Activated CD8-positive, alpha-beta memory T cell treated with anti-CD3 and anti-CD28 coated beads, Interleukin-2, amount 50 U/mL, for 4 hours (primary cell): ENCODE results near the gene RGPD5.
"Not testable (repeated sequence)": the region's sequence is repeated elsewhere in the genome, so short reads cannot be mapped to it uniquely, and the experiment has no call there.

Source experiments
- DNase-seq: peaks from one replicate; pipeline ENCODE4 v3.0.0-alpha.2; 2020

The RGPD5 gene

DNA sequence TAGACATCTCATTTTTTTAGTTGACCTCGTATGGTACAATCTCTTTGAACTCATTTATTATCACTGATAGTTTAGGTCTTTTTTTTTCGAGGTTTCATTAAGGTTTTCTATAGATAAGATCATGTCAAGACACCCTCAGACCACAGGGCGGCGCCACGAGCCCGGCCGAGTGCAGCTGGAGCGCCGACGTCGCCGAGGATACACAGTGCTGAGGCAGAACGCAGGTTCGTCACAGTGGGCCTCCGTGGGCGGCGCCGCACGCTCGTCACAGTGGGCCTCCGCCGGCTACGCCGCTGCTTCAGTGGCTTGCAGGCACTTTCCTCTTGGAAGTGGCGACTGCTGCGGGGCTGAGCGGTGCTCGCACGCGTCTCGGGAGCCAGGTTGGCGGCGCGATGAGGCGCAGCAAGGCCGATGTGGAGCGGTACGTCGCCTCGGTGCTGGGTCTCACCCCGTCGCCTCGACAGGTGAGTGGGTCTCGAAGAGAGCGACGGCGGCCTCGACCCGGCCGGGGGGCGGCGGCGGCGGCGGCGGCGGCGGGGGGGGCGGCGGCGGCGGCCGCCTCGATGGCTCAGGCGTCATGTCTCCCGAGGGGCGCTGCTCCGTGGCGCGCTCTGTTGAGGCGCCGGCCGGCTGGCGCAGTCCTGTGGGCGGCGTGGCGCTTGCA is at the start of gene RGPD5:
RGPD5 (plus strand) TSS at position 232 of the 664 bp plus-strand sequence; CDS start at position 393, 161 bp downstream.
- DNase-seq = not testable (repeated sequence)

DNA sequence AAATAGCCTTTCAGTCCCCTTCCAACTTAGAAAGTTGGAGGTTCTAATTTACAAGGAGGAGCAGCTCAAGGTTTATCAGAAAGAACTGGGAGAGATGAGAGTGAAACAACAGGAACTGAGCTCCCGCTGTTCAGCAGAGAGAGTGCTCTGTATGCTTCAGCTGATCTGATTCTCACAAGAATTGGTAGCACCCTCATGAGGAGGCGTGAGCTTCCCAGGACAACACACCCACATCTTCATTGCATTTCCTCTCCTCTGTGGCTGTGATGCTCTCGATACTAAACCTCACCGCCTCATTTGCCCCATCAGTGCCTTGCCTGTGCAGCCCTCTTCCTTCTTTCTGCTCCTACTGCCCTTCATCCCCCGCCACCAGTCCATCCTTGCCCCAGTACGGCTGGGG is 42.5 kb upstream of the RGPD5 start:
- DNase-seq = not testable (repeated sequence)

DNA sequence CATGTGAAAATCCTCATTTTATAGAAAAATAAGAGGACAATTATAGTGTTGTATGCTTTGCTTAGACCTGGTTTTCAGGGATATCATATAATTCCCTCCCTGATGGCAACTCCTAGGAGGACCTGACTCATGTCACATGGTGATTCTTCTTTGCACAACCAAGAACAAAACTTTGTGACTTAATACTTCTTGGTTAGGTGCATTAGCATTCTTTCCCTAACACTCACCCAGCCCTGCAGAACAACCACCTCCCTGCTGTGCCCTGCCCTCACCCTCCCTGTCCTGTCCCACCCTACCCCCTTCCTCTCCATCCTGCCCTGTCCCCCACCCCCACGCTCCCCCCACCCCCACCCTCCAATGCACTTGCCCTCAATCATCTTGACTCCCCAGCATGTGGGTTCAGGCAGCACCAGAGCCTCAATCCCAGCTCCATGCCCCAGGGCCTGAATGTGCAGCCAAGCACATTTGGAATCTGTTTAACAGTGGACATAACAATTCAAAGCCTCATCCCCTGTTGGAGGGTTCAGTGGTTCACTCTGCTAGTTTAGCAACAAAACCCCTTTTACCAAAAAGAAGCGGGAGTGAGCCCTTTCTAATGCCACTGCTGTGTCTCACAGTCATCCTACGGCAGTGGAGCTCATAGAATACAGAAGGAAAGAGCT is 36.8 kb upstream of the RGPD5 start:
- not testable (repeated sequence) for DNase-seq

DNA sequence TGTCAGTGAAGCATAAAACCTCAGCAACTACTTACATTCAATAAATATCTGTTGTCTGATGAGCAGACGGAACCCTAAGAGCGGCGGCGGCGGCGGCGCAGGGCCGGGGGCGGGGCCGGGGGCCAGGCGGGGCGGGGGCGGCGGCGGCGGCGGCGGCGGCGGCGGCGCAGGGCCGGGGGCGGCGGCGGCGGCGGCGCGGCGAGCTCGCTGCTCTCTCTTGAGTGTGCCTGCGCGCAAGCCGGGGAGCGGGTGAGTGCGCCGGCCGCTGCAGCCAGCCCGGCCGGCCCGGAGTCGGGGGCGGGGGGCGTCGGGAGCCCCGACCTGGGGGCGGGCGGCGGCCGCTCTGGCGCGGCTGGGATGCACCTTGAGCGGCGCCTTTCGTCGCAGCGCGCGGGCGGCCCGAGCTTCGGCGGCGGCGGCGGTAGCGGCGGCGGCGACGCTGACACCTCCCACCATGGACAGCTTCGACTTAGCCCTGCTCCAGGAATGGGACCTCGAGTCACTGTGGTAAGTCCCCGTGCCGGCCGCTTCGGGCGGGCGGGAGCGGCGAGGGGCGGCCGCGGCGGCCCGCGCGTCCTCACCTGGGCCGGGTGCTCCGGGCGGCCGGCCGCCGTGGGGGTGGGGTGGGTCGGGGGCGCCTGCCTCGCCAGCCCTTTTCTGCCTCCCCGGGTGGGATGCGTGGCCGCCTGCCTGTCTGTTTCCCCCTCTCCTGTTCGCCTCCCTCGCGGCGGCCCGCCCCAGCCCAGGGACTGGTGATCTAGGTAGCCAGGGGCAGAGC is 33.7 kb upstream of the RGPD5 start:
- not testable (repeated sequence) for DNase-seq

DNA sequence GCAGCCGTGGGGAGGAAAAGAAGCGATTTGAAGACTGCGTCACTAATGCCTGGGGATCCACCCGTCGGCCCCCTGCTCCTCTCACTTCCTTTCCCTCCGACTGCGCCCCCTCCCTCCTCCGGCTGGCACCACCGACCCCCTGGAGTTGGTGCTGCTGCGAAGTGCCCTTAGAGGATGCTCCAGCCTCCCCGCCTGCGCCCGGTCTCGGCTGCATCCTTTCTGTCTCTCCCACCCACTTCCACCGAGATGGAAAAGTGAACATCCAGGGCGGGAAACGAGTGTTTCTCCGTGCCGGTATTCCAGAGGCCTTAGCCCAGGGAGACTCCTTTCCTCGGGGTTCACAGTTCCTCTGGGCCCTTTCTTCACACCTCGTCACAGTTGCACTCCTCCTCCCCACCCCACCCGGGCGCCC is 33.1 kb upstream of the RGPD5 start:
- DNase-seq = not testable (repeated sequence)

DNA sequence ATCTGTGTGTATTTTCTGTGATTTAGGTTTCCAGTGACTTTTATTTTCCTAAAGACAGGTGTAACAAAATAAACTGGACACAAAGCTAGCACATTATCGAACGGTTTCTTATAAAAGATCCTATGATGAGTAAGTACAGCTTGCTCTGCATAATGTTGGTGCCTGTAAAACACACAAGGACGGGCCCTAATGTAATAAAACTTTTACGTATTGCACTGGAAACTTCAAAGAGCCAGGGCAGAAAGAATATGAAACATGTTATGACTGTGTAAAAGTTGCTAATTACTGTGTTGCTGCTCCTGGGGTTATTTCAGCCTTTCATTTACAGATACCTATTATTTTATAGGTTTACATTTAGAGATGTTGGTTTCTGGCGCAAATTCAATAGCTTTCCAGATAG is 32.1 kb upstream of the RGPD5 start:
- DNase-seq = not testable (repeated sequence)

DNA sequence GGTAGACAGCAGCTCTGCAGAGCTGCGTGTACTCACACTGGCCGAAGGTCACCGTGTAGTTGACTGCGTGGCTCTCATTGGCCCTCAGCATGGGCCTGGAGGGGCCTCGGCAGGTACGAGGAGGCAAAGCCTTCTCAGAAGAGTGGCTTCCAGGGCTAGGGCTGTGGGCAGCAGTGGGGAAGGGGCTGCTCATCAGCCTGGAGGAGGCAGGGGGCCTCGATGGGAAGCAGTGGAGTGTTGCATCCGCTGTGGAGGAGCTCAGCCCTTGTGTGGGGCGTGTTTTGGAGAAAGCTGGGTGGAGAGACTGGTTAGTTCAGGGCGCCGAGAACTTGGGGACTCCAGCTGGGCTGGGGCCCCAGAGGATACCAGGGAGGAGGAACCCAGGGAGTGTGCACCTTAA is 28.0 kb upstream of the RGPD5 start:
- DNase-seq = not testable (repeated sequence)

DNA sequence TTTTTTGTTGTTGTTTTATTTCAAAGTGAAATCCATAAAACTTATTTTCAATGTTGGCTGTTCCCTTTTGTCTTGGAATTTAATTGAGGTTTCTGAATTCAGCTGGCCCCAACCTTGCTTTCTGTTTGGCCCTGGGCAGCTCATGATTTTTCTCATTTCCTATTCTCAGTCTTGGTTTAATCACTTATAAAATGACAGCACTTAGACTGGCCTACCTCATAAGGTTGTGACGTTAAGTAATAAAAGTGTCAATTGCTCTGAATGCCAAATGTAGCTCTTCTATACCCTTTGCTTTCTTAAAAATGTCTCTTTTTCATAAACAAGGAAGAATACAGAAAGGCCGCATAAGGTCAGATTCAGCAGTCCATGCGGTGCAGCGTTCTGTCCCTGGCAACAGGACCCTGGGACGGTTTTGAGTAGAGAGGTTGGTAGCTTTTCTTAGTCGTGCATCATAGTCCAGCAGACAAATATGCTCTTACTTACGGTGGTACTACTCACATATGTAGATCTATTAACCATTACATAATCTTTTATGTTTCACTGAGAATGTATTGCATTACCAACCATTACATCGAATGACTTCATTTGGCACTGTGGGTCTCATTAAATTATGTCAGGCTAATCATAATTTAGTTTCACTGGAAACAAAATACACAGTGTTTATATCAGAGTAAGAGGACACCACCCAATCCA is 27.1 kb upstream of the RGPD5 start:
- DNase-seq = not testable (repeated sequence)

DNA sequence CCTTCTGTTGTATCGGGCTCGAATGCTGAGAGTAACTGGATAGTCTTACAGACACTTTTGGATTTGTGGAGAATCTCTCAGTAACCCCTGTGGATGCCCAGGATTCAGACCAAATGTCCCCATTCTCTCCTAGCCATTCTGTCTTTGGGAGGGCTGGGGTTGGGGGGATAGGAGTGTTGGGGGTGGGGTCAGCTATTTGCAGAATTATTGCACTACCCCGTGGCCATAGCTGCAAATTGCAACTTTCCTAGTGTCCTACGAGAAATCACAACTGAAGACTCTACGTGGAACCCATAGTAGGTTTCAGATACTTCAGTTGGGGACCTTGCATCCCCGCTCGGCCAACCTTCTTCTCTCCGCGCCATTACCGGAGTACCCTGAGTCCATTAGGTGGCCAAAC is 25.2 kb upstream of the RGPD5 start:
- DNase-seq = not testable (repeated sequence)

DNA sequence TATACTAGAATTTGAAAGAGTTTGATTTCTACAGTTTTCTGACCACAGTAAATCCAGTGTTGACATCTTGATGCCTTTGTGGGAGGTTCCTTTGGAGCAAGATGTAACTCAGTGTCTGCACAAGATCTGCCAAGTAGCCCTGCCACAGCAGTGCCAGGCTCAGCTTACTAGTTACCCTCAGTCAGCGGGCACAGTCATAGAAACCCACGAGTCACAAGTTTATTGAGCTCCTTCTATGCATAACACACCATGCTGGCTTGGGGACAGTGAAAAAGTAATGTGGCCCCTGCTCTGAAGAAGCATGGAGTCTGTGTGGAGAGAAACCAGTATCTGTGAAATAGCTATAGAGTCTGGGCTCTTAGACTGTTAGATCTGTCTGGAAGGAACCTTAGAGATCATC is 15.0 kb upstream of the RGPD5 start:
- not testable (repeated sequence) for DNase-seq

DNA sequence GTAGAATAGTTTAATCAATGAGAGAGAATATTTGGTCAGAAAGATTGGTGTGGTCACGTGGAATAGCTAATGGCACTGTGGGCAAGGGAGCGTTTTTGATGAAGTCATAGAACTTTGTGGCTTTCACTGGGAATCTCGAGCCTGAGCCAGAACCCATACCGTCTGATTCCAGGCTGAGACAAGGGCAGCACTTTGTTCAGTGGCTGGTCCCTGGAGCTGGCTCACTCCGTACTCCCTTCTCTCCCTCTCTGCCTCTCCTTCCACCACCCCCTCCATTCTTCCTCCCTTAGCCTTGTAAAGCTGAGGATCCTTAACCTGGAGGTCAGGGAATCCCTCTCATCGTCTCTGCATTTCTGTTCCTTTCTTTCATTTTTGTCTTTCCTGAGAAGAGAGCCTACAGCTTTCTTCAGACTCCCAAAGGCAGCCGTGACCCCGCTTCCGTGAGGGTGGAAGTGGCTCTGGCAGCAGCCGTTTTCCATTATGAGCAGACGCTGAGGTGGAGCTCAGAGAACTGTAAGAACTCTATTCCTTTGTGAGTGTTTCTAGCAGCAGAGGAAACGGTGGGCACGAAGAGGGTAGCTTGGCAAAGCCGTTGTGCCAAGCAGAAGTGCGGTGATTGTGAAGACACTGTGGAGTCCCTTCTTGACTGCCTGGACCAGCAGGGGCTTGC is 12.8 kb upstream of the RGPD5 start:
- DNase-seq = not testable (repeated sequence)

DNA sequence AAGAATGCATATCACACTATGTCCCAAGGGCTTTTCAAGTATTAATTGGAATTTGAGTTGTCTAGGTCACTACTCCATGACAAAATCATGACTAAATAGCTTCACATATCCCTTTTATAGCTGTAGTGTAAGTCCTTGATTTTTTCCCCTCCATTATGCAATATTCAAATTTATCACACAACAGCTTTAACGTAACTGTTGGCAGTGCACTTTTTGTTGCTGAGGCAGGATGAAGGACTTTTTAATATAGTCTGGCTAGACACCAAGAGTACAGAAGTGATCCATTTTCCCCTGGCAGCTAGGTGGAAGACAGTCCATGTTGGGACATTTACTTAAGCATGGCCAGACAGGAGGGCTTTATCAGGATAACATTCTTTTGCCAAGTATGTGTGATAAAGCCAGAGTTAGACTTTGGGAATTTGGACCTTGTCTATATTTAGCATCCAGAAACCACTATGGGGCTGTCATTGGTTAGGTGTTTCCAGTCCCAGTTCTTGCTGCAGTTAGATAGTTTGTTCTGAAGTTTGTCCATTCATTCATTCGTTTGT is 11.6 kb upstream of the RGPD5 start:
- DNase-seq = not testable (repeated sequence)

DNA sequence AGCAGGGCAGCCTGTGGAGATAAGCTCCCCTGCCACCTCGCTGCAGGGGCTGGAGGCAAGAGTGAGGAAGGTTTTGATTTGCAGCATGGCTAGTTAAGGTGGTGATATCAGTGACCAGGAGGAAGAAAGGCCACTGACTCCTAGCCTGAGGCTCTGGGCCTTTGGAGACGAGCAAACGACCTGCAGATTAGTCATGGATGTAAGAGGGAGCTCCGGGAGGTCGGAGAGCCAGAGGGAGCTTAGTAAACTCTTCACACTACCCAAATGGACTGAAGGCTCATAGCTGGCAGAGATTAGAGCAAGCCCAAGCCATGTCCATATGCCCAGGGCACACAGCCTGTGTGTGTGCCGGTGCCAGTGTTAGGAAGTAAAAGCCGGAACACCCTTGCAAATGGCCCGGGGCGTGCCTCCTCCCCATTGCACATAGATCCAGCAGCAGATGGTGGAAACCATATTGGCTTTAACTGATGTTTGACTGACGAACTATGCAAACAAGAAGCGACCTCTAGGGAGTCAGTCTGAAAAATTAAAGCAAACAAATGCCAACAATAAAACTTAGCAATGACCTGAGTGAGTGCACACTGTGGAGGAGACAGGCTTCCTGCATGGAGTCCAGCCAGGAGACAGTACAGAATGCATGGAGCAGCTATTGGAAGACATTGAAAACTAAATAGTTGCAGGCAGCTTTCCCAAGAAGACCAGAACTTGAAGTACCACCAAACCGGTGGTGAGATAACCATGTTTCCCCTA is 2.4 kb upstream of the RGPD5 start:
- DNase-seq = not testable (repeated sequence)

DNA sequence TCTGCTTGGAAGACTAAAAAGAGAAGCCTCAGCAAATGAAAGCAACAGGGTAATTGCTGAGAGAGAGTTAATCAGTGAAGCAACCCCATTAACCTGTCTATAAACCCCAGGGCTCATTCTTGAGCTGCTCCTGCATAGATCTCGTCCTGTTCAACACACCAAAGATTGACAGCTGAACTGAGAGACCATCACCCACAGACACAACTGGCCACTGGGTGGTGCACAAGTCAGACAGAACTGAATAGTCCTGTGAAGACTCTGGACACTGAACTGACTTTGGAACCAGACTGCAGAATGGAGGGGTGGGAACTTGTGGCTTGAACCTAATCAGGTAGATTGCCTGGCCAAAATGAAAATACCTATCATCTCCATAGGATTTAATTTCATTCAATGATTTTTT is 1.4 kb upstream of the RGPD5 start:
- DNase-seq = not testable (repeated sequence)

DNA sequence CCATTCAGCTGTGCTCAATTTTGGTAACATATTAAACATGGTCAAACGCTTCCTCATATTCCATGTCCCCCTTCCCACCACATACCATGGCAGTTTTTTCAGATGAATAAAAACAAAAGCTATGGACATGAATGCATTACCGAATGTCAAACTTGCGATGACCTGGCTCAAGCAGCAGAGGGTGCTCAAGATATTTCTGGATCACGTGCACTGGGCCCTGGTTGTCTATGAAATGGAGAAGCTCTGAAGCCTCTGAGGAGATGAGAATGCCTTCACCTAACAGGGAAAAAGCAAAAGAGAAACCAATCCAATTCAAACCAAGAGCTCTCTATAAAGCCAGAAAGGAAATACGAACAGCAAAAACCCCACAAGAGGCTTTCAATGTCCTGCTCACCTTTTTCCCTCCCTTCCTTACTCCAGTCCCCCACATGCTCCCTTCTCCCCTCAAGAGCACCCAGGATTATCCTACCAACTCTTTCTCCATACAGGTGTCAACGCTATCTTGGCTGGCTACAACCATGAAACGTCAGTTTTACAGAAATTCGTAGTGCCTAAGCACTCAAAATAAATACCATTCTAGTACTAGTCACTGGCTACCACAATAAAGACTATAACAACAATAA is 77.1 kb downstream of the RGPD5 start:
- DNase-seq = not testable (repeated sequence)

DNA sequence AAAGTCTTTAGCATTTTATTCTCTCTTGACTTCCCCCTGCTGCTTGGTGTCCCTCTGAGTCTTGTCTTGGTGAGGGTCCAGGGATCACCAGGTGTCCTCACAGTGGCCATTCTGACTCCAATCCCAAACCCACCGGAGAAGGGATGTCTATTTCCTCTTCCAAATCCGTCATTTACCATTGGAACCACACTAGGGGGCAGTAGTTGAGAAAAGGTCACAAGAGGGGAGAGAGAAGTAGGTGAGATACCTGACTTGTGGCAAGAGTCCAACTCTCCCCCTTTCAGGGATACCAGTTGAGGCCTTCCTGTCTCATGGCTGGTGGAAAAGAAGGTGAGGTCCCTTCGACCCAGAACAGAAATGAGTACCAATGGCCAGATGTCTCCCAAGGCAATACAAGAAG is 82.5 kb downstream of the RGPD5 start:
- not testable (repeated sequence) for DNase-seq

DNA sequence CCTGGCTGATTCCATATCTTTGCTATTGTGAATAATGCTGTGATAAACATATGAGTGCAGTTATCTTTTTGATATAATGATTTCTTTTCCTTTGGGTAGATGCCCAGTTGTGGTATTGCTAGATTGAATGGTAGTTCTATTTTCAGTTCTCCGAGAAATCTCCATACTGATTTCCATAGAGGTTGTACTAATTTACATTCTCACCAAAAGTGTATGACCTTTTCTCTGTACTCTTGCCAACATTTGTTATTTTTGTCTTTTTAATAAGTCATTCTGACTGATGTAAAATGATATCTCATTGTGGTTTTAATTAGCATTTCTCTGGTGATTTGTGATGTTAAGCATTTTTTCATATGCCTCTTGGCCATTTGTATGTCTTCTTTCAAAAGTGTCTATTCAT is 88.0 kb downstream of the RGPD5 start:
- DNase-seq = not testable (repeated sequence)

DNA sequence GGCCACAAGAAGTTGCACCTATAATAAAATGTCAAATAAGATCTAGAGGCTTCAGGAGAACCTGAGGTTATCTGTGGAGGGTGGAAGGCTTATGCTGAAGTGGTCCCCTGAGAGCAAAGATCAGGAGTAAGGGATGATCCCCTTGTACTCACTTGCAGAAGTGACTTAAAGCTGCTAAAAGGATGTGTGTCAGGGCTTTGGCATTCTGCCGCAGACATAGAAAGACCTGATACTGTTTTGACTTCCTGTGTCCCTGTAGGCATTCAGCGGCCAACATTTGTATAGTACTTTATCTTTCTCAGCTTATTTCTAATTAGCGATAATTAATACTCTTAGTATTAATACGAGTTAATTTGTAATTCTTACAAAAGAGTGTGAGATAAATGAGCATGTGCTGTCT is 94.3 kb downstream of the RGPD5 start:
- not testable (repeated sequence) for DNase-seq

DNA sequence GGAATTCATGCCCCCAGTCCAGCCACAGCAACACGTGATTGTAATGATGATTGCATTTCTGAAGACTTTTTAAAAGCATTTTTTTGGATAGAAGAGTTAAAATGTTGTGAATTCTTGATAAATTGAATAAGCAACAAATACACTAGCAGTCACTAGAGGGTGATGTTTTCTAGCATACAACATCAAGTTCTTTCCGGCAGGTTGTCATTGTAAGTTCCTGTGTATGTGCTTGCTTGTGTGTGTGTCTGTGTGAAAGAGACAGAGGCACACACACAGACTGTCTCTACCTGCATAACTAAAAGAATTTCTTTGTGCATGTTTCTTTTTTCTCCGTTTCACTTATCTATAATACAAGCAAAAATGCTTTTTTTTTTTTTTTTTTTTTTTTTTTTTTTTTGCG is 95.8 kb downstream of the RGPD5 start:
- DNase-seq = not testable (repeated sequence)

DNA sequence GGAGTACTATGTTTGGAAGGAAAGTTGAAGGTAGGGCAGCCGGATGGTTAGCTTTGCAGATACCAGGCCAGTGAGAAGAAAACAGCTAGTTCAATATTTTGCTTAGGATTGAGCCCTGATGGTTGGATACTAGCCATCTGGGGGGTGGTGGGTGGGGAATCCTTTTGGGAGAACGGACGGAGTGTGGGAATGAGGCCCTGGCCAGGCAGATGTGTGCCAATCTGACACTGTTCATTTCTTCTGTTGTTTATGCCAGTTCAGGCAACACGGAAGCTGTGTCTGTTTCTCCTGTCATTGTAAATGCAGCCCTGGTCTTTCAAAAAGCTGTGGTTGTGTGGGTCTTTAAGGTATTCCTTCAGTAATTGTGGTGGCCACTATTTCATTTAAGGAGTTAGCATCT is 96.9 kb downstream of the RGPD5 start:
- not testable (repeated sequence) for DNase-seq

DNA sequence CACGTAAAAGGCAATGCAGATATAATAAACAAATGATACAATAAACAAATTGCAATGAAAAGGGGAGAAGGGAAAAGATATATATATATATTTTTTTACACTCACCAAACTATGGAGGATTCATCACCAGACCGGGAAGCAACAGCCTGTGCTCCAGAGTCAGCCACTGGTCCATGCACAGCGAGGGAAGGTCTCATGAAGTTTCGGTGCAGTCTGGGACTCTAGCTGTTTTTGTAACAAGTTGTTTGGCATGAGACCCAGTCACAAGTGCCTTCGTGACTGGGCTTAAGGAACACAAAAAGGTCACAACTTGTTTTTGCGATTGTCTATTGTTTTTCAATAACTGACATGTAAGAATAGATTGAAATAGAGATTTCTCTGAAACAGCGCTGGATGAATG is 99.6 kb downstream of the RGPD5 start:
- not testable (repeated sequence) for DNase-seq
